ENCODE results near the gene LDLRAD2. TPM values are rescaled to one million over a fixed set of nuclear protein-coding genes. Genes with fewer than 3 reads are reported as not detected.

Gene LDLRAD2
- total RNA-seq, 2 donors from 2014 or later = not detected

GRCh38 chr1:21836010-21836409 is 23.9 kb downstream of the LDLRAD2 start:
- no peak for TF ChIP-seq CTCF (IDR thresholded peaks at IDR 0.05)
- DNase-seq (ENCODE audit: low spot score) = no peak
- peaks cover 100% of the 10 kb centered on the region for H3K36me3 ChIP-seq
- H3K9me3 ChIP-seq = no peaks in the 10 kb centered on the region
- H3K27ac ChIP-seq = no peak overlapping the region
- no peaks in the 10 kb centered on the region for H3K4me1 ChIP-seq
- no peaks in the 10 kb centered on the region for H3K27me3 ChIP-seq
- H3K4me3 ChIP-seq = no peak overlapping the region

DNA sequence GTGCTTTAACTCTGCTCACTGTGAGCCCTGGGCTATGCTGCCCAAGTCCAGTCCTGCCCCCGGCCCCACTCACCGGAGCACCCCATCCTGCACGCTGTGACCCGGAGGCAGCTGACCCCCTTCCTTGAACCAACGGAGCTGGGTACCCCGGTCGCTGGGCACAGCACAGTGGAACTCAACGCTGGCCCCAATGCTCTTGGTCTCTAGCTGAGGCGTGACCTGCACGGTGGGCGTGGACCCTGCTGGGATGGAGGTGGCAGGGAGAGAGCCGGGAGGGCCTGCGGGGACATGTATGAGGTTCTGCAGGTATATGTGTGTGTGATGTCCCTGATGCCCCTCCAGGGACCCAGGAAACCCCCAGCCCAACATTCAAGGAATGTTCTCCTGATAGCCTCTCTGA is 24.7 kb downstream of the LDLRAD2 start:
- Histone ChIP-seq H3K4me3 (no peak overlapping the region), H3K27ac (no peak overlapping the region), H3K27me3 (no peaks in the 10 kb centered on the region), H3K4me1 (no peaks in the 10 kb centered on the region), H3K36me3 (peaks cover 100% of the 10 kb centered on the region), H3K9me3 (no peaks in the 10 kb centered on the region)
- DNase-seq (ENCODE audit: low spot score) = no peak
- TF ChIP-seq CTCF (IDR thresholded peaks at IDR 0.05) = no peak

DNA sequence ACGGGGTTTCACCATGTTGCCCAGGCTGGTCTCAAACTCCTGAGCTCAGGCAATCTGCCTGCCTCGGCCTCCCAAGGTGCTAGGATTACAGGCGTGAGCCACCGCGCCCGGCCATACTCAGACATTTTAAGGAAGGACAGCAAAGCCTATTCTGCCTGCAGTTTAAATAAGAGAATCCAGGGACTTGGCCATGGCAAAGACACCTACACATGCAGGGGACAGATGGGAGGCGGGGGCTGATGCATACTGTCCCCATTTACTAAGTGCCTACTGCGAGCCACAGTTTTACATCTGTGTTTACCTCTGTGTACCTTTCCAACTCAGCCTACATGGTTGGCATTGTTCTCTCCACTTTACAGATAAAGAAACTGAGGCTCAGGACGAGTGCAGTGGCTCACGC is 25.4 kb downstream of the LDLRAD2 start:
- DNase-seq (ENCODE audit: low spot score) = no peak
- Histone ChIP-seq H3K27ac (no peak overlapping the region), H3K27me3 (no peaks in the 10 kb centered on the region), H3K36me3 (peaks cover 100% of the 10 kb centered on the region), H3K4me3 (no peak overlapping the region), H3K9me3 (no peaks in the 10 kb centered on the region), H3K4me1 (no peaks in the 10 kb centered on the region)
- TF ChIP-seq CTCF (IDR thresholded peaks at IDR 0.05) = no peak

- Histone ChIP-seq H3K4me3 (no peak overlapping the region), H3K27me3 (no peaks in the 10 kb centered on the region), H3K4me1 (no peaks in the 10 kb centered on the region), H3K9me3 (no peaks in the 10 kb centered on the region), H3K36me3 (peaks cover 100% of the 10 kb centered on the region), H3K27ac (no peak overlapping the region)
- TF ChIP-seq CTCF (IDR thresholded peaks at IDR 0.05) = no peak
- DNase-seq (ENCODE audit: low spot score) = no peak
These were observed 26.5 kb downstream of the LDLRAD2 start for GRCh38 chr1:21838359-21839157.

DNA sequence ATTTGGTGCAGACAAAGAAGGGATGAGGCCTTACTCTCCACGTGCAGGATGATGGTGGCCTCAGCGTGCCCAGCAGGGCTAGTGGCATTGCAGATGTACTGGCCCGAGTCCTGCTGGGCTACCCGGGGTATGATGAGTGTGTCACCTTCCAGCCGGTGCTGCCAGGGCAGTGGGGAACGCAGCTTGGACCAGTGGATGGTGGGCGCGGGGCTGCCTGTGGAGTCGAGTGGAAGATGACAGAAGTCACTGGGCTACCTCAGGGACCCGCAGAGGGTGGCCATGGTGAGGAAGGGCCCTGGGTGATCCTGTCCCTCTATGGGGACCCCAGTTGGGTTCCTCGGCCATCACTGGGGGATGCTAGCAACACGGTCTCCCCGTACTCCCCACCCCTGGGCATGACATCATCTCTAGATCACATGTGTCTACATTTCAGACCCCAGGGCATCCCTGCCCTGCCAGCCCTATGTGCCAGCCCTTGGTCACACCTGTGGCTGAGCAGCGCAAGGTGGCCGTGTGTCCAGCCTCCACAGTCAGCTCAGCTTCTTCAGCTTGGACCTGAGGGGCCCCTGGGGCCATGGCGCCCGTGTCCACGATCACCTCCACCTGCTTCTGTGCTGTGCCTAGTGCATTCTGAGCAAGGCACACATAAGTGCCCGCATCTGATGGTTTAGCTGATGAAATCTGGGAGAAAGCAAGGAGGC is 27.4 kb downstream of the LDLRAD2 start:
- no peak overlapping the region for H3K4me3 ChIP-seq
- H3K27me3 ChIP-seq = no peaks in the 10 kb centered on the region
- no peak overlapping the region for H3K27ac ChIP-seq
- no peak for DNase-seq (ENCODE audit: low spot score)
- H3K36me3 ChIP-seq = peaks cover 100% of the 10 kb centered on the region
- TF ChIP-seq CTCF (IDR thresholded peaks at IDR 0.05) = no peak
- no peaks in the 10 kb centered on the region for H3K4me1 ChIP-seq
- no peaks in the 10 kb centered on the region for H3K9me3 ChIP-seq

Data from right atrium auricular region (tissue), 2 donors.